ENCODE measurements around the gene MAP4K2. TPM values are rescaled to one million over a fixed set of nuclear protein-coding genes. Genes with fewer than 3 reads are reported as not detected.

The MAP4K2 gene
- total RNA-seq, 1 experiment from 2014 or later = 24.7 TPM

- no peak overlapping the region for H2BK20ac ChIP-seq (ENCODE audit: low read depth, low read length, poor library complexity, severe bottlenecking)
- no peak overlapping the region for H3K4me2 ChIP-seq (ENCODE audit: insufficient read depth, insufficient read length, low read length)
- no peak overlapping the region for H3K18ac ChIP-seq (ENCODE audit: insufficient read length, low read depth, low read length)
- H3K23me2 ChIP-seq (ENCODE audit: insufficient read length, low read depth, low read length, poor library complexity, severe bottlenecking) = no peaks in the 10 kb centered on the region
- no peak overlapping the region for H3K14ac ChIP-seq (ENCODE audit: insufficient read depth, low read length)
- no peak overlapping the region for H2BK15ac ChIP-seq (ENCODE audit: low read depth, low read length)
- no peak overlapping the region for H3K23ac ChIP-seq (ENCODE audit: insufficient read length, low read depth, low read length)
- H3K36me3 Mint-ChIP-seq (ENCODE audit: insufficient read depth in 1 of 3, low read depth in 3 of 3) = peaks cover 51 to 79% (median 69%) of the 10 kb centered on the region in 3 experiments; a peak in 6 of 7 replicates
- H3K4me3 Mint-ChIP-seq = peak overlapping the region in 1 of 2 experiments; percentile 54; a peak in 2 of 5 replicates
- no peak overlapping the region for H2BK120ac ChIP-seq (ENCODE audit: low read depth, low read length, poor library complexity, severe bottlenecking)
- H3K9me3 Mint-ChIP-seq = no peaks in the 10 kb centered on the region; a peak in 1 of 5 replicates
- no peaks in the 10 kb centered on the region for H3K27me3 Mint-ChIP-seq (ENCODE audit: low read depth)
- peak; percentile 72 for DNase-seq
- H4K91ac ChIP-seq (ENCODE audit: insufficient read length, low read depth, low read length) = no peak overlapping the region
- no peaks in the 10 kb centered on the region for H3K79me2 ChIP-seq (ENCODE audit: insufficient read depth, low read length)
- H3T11ph ChIP-seq (ENCODE audit: low read length) = no peak overlapping the region
- WGBS (ENCODE audit: extremely low coverage, insufficient read length, low lambda C conversion rate) = no CpG with 5 or more reads among the region's 30 CpGs
- no peak overlapping the region for H4K5ac ChIP-seq (ENCODE audit: insufficient read length, low read depth, low read length)
- TF ChIP-seq CTCF (conservative IDR thresholded peaks at IDR 0.05) = peak; percentile 64
- H3K4me1 Mint-ChIP-seq = peaks cover 65 to 78% of the 10 kb centered on the region in 2 experiments
- H2AK5ac ChIP-seq (ENCODE audit: insufficient read length, low read length) = no peak overlapping the region
- no peak overlapping the region for H3K4ac ChIP-seq (ENCODE audit: low read depth, low read length)
- no peaks in the 10 kb centered on the region for H3K9me3 ChIP-seq (ENCODE audit: control insufficient read depth, low read depth, low read length)
- peaks cover 3% of the 10 kb centered on the region for H3K79me1 ChIP-seq (ENCODE audit: insufficient read depth, low read depth, low read length, poor library complexity, severe bottlenecking)
- peak overlapping the region; percentile 74 to 98 (median 88); a peak in 6 of 7 replicates for H3K27ac Mint-ChIP-seq
- no peak overlapping the region for H2BK12ac ChIP-seq (ENCODE audit: insufficient read length, low read depth, low read length)
- H3K4me1 ChIP-seq (ENCODE audit: insufficient read depth, low read length) = peaks cover 4% of the 10 kb centered on the region; the same call in 1 of the 2 replicates
- H2AFZ ChIP-seq (ENCODE audit: low read length) = no peak overlapping the region
- no peaks in the 10 kb centered on the region for H4K20me1 ChIP-seq (ENCODE audit: control insufficient read depth, insufficient read depth, insufficient read length)
- H3K27ac ChIP-seq (ENCODE audit: insufficient read length, low read depth, low read length) = no peak overlapping the region
- H3K9ac ChIP-seq (ENCODE audit: extremely low read depth, insufficient read length, low read length) = no peak overlapping the region
- H4K8ac ChIP-seq (replicated peaks; ENCODE audit: insufficient read length, low read depth, low read length) = no peak overlapping the region
- no peaks in the 10 kb centered on the region for H3K27me3 ChIP-seq (ENCODE audit: insufficient read depth, low read length)
- H2BK5ac ChIP-seq (ENCODE audit: insufficient read length, low read length) = no peak overlapping the region
- no peak overlapping the region for H3K56ac ChIP-seq (ENCODE audit: insufficient read length, low read depth, low read length)
Observed at GRCh38 chr11:64765291-64765850, 37.6 kb downstream of the MAP4K2 start.

Data from H9 (cell line).